Measurements from ENCODE around the gene TMEM14A. TPM values are rescaled to one million over a fixed set of nuclear protein-coding genes. Genes with fewer than 3 reads are reported as not detected.
"Not testable (repeated sequence)": the region's sequence is repeated elsewhere in the genome, so short reads cannot be mapped to it uniquely, and the experiment has no call there.

TMEM14A gene
- total RNA-seq, 1 experiment from 2014 or later: 10.9 TPM

DNA sequence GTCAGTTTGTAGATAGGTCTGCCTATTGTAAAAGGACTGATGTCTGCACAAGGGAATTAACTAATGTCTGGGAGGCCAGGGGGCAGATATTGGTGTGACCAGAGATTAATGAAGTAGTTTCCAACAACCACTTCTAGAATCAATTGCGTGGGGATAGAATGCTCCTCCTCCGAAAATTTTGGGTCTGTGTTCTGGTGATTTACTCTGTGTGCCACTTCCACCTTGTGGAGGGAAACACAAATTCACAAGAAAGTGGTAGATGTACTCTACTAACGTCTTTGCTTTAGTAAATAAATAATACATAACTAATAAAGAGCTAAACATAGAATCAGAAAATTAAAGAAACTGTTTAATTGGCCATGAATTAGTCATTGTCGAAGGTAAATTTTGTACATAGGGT is 25.5 kb downstream of the TMEM14A start:
- no peak overlapping the region for H3K4me3 ChIP-seq (ENCODE audit: insufficient read depth, low read depth, low read length)
- no peaks in the 10 kb centered on the region for H3K27me3 ChIP-seq (ENCODE audit: control insufficient read depth, insufficient read depth, low read length)
- H3K36me3 ChIP-seq (replicated peaks; ENCODE audit: control insufficient read depth, insufficient read depth, low read length): no peaks in the 10 kb centered on the region
- DNase-seq: no peak

DNA sequence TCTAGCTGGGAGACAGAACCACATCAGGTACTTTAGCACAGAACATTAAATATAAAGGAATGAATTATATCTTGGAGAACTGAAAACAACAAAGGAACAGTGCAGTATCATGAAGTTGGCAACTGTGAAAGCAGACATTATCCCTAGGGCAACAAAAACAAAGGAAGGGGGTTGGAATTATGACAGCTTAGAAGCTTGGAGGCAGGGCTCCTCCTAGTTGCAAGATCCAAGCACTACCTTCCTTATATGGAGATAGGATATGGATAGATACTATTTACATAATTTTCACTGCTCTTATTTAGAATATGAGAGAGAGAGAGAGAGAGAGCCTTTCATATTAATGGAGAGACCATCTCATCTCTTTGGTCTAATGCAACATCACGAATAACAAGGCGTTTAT is 27.0 kb downstream of the TMEM14A start:
- no peaks in the 10 kb centered on the region for H3K36me3 ChIP-seq (replicated peaks; ENCODE audit: control insufficient read depth, insufficient read depth, low read length)
- H3K27me3 ChIP-seq (ENCODE audit: control insufficient read depth, insufficient read depth, low read length): no peaks in the 10 kb centered on the region
- no peak overlapping the region for H3K4me3 ChIP-seq (ENCODE audit: insufficient read depth, low read depth, low read length)
- DNase-seq: no peak

DNA sequence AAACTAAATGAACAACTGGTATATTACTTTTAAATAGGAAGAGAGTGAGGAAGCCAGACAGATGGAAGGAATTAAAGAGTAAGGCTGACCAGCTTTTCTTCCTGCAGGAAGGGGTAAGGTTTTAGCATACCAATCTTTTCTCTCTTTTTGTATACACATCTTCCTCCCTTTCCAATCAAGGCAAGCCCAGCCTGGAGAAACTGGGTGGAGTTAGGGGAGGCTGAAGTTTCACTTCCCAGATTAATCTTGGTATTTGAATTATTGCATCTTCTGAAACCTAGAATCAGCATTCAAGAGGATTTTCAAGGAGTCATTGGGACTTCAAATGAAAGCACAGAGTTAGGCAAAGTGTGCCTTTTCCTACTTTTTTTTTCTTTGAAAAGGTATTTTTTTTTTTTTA is 33.1 kb downstream of the TMEM14A start:
- no peak overlapping the region for H3K4me3 ChIP-seq (ENCODE audit: insufficient read depth, low read depth, low read length)
- DNase-seq: no peak
- no peaks in the 10 kb centered on the region for H3K36me3 ChIP-seq (replicated peaks; ENCODE audit: control insufficient read depth, insufficient read depth, low read length)
- H3K27me3 ChIP-seq (ENCODE audit: control insufficient read depth, insufficient read depth, low read length): no peaks in the 10 kb centered on the region

DNA sequence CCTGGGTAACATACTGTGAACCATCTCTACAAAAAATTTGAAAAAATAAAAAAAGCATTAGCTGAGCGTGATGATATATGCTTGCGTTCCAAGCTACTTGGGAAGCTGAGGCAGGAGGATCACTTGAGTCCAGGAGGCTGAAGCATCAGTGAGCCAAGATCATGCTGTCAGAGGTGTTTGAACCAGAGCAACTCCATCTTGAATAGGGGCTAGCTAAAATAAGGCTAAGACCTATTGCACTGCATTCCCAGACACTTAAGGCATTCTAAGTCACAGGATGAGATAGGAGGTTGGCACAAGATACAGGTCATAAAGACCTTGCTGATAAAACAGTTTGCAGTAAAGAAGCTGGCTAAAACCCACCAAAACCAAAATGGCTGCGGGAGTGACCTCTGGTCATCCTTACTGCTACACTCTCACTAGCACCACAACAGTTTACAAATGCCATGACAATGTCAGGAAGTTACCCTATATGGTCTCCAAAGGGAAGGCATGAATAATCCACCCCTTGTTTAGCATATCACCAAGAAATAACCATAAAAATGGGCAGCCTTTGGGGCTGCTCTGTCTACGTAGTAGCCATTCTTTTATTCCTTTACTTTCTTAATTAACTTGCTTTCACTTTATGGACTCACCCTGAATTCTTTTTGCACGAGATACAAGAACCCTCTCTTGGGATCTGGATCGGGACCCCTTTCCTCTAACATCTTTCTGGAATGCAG is 34.0 kb downstream of the TMEM14A start:
- not testable (repeated sequence) for H3K36me3 ChIP-seq (replicated peaks; ENCODE audit: control insufficient read depth, insufficient read depth, low read length); H3K27me3 ChIP-seq (ENCODE audit: control insufficient read depth, insufficient read depth, low read length); DNase-seq; H3K4me3 ChIP-seq (ENCODE audit: insufficient read depth, low read depth, low read length)

DNA sequence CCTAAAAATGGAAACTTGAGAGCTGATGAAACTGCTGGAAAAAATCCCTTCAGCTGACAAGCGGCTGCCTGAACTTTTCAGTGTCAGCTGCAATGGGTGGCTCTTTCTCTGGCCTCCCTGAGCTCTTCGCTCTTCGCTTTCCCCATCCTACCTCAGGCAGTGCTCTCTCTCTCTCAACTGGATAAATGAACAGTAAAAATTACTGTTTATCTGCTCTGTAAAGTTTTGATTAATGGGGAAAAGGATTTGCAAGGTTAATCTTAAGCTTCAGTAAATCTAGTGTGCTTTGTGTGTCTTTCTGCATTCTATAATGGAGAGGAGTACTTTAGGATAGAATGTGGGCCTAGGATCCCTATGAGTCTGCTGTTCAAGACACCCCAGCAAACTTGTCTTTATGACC is 35.1 kb downstream of the TMEM14A start:
- no peak for DNase-seq
- Histone ChIP-seq H3K4me3 (ENCODE audit: insufficient read depth, low read depth, low read length) (no peak overlapping the region), H3K36me3 (replicated peaks; ENCODE audit: control insufficient read depth, insufficient read depth, low read length) (no peaks in the 10 kb centered on the region), H3K27me3 (ENCODE audit: control insufficient read depth, insufficient read depth, low read length) (no peaks in the 10 kb centered on the region)

DNA sequence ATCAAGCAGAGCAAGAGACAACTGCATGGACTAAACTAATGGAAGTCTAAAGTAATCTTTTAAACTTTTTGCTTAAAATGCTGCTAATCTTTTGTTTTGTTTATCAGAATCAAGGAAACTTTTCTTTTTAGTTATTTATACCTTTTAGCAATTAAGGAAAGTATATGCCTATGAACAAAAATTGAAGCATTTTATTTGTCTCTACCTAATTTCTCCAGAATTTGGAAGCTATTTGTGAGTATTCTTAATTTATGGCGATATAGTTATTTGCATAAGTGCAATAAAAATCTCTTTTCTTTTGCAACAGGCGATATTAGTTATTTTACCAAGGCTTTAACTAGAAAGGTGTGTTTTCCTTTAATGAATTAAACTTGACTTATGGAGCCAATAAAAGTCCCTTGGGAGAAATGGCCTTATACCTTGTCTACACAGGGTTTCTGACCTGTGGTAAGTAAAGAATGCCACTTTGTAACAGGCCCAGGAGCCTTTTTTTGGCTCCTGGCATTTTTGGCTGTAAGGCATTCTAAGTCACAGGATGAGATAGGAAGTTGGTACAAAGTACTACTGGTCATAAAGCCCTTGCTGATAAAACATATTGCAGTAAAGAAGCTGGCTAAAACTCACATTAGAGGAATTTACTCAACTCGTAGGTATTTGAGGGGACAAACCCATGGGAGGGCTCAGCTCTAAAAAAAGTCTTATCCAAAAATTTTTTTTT is 37.2 kb downstream of the TMEM14A start:
- H3K36me3 ChIP-seq (replicated peaks; ENCODE audit: control insufficient read depth, insufficient read depth, low read length): no peaks in the 10 kb centered on the region
- no peak for DNase-seq
- no peaks in the 10 kb centered on the region for H3K27me3 ChIP-seq (ENCODE audit: control insufficient read depth, insufficient read depth, low read length)
- no peak overlapping the region for H3K4me3 ChIP-seq (ENCODE audit: insufficient read depth, low read depth, low read length)

DNA sequence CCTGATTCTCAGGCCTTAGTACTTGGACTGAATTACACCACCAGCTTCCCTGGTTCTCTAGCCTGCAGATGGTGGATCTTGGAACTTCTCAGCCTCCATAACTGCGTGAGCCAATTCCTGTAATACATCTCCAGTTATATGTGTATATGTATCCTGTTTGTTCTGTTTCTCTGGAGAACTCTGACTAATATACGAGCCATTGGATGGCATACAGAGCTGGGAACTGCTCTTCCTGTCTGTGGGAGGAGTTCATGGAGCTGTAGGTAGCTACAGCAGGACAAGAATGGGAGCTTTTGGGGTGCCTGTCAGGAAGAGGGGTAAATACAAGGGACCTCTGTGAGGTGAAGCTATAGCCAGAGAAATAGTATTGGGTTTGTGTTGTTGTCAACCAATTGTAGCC is 41.2 kb downstream of the TMEM14A start:
- no peak for DNase-seq
- Histone ChIP-seq H3K27me3 (ENCODE audit: control insufficient read depth, insufficient read depth, low read length) (no peaks in the 10 kb centered on the region), H3K36me3 (replicated peaks; ENCODE audit: control insufficient read depth, insufficient read depth, low read length) (no peaks in the 10 kb centered on the region), H3K4me3 (ENCODE audit: insufficient read depth, low read depth, low read length) (no peak overlapping the region)

DNA sequence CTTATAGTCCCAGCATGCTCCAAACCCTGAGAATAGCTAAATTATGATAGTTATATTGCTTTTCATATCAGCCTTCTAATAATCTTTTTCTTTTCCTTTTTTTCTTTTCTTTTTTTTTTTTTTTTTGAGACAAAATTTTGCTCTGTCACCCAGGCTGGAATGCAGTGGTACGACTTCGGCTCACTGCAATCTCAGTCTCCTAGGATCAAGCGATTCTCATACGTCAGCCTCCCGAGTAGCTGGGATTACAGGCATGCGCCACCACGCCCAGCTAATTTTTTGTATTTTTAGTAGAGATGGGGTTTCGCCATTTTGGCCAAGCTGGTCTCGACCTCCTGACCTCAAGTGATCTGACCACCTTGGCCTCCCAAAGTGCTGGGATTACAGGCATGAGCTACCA is 43.8 kb downstream of the TMEM14A start:
- H3K4me3 ChIP-seq (ENCODE audit: insufficient read depth, low read depth, low read length); H3K27me3 ChIP-seq (ENCODE audit: control insufficient read depth, insufficient read depth, low read length); H3K36me3 ChIP-seq (replicated peaks; ENCODE audit: control insufficient read depth, insufficient read depth, low read length); DNase-seq: not testable (repeated sequence)

DNA sequence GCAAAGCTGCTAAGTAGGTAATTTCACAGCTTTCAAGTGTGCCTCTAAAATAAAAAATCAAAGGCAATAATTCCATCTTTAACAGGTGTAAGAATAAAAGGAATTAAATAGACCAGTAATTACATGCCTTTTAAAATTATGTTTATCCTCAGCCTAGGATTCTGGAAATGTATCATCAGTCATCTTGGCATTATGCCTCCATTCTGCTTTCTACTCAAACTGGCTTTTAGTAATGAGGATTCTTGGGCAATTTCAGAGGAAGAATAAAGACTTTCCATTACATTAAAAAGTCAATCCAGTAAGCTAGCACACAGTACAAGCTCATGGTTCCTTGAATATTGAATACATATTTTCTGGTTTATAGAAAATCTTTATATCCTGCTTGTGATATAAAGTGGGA is 47.6 kb downstream of the TMEM14A start:
- no peaks in the 10 kb centered on the region for H3K36me3 ChIP-seq (replicated peaks; ENCODE audit: control insufficient read depth, insufficient read depth, low read length)
- no peak overlapping the region for H3K4me3 ChIP-seq (ENCODE audit: insufficient read depth, low read depth, low read length)
- DNase-seq: no peak
- H3K27me3 ChIP-seq (ENCODE audit: control insufficient read depth, insufficient read depth, low read length): no peaks in the 10 kb centered on the region

DNA sequence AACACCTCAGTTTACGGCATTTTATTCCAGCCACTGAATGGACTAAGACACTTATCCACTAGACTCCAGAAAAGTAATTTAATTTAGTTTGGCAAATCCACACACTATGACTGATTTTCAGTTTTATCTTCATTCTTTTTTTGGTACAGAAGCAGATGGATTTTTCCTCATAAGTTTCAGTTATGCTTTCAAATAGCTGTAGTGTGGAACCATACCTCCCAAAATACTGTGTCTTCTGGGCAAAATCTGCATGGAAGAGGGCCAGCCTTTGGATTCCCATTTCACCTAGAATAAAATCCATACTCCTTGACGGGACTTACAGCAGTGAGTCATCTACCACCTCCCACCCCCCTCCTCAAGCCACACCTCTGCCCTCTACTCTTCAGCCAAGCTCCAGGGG is 49.4 kb downstream of the TMEM14A start:
- peak; percentile 11 for DNase-seq
- H3K36me3 ChIP-seq (replicated peaks; ENCODE audit: control insufficient read depth, insufficient read depth, low read length): no peaks in the 10 kb centered on the region
- no peak overlapping the region for H3K4me3 ChIP-seq (ENCODE audit: insufficient read depth, low read depth, low read length)
- no peaks in the 10 kb centered on the region for H3K27me3 ChIP-seq (ENCODE audit: control insufficient read depth, insufficient read depth, low read length)

DNA sequence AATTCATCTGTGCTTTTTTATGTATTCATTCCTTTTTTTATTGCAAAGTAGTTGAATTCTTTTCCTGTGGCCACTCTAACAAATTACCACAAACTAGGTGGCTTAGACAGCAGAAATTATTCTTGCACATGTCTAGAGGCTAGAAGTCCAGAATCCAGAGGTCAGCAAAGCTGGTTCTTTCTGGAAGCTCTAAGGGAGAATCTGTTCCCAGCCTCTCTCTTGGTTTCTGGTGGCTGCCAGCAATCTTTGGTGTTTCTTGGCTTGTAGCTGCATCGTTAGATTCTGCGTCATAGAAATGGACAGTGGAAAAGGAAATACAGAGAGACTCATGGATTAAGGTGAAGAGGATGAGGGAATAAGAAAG is 53.1 kb downstream of the TMEM14A start:
- DNase-seq: no peak
- Histone ChIP-seq H3K36me3 (replicated peaks; ENCODE audit: control insufficient read depth, insufficient read depth, low read length) (no peaks in the 10 kb centered on the region), H3K27me3 (ENCODE audit: control insufficient read depth, insufficient read depth, low read length) (no peaks in the 10 kb centered on the region), H3K4me3 (ENCODE audit: insufficient read depth, low read depth, low read length) (no peak overlapping the region)

DNA sequence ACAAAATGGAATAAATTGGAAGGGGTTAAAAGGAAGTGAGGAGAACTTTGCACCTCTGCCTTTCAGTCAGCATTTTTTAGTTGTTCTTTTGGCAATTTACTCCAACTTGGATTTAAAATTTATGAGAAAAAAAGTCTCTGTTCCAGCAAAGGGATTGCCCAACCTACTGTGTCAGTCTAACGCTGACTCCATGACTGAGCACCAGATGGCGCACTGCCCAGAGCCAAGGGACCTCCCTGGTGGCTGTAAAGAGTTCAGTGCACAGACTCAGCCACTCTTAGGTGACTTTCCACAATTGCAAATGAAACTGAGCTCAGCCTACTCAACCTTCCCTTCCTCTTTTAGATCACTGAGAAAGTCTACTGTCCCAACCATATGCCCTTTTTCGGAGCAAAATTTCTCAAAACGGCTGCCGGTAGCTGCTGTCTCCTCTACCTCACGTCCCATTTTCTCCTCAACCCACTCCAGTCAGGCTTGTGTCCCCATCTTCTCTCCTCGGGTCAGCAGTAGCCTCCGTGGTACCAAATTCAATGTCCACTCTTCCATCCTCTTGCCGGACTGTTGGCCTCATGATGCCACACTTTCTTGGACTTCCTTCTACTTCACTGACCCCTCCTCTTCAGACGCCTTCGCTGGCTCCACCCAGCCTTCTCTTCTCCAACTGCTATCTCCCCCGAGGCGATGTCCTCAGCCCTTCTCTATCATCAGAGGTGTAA is 53.7 kb downstream of the TMEM14A start:
- no peaks in the 10 kb centered on the region for H3K36me3 ChIP-seq (replicated peaks; ENCODE audit: control insufficient read depth, insufficient read depth, low read length)

DNA sequence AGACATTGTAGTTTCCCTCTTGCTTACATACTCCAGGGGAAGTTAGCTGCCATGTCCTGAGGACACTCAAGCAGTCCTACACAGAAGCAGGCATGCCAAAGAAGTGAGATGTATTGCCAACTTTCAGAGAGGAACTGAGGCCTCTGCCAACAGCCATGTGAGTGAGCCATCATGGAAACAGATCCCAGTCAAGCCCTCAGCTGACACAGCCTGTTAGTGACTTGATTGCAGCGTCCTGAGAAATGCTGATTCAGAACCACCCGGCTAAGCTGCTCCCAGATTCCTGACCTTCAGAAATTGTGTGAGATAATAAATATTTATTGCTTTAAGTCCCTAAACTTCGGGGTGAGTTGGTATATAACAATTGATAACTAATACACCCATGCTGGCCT is 54.2 kb downstream of the TMEM14A start:
- no peaks in the 10 kb centered on the region for H3K36me3 ChIP-seq (replicated peaks; ENCODE audit: control insufficient read depth, insufficient read depth, low read length)
- H3K27me3 ChIP-seq (ENCODE audit: control insufficient read depth, insufficient read depth, low read length): no peaks in the 10 kb centered on the region
- H3K4me3 ChIP-seq (ENCODE audit: insufficient read depth, low read depth, low read length): no peak overlapping the region
- DNase-seq: no peak

More for the DNA sequence above, 53.7 kb downstream of the TMEM14A start:
- Histone ChIP-seq H3K27me3 (ENCODE audit: control insufficient read depth, insufficient read depth, low read length) (no peaks in the 10 kb centered on the region), H3K4me3 (ENCODE audit: insufficient read depth, low read depth, low read length) (no peak overlapping the region)
- peak; percentile 71 for DNase-seq

DNA sequence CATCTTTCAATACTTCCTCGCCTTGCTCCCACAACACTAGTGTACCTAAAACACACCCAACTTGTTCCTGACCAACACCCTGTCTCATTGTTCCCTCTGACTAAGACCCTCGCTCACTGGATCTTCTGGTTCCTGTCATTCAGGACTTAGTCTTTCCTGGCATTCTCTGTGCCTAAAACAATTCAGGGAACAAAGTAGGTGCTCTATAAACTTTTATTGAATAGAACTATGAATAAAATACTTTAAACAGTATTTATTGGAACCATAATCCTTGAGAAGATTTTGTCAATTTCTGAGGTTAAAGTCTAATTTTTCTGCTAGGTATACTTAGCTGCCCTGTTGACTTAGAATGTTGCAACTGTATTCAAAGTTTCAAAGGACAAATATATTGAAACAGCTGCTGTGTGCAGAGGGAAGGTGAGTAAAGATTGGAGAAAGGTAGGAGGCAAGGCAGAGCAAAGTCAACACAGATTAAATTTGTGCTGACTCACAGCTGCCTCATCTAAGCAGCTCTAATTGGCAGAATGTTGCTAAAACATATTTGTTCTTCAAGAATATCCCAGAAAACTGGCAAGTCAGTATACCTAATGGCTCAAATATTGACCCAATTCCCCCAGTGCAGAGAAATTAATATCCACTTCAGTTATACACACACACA is 54.8 kb downstream of the TMEM14A start:
- H3K4me3 ChIP-seq (ENCODE audit: insufficient read depth, low read depth, low read length): no peak overlapping the region
- no peaks in the 10 kb centered on the region for H3K36me3 ChIP-seq (replicated peaks; ENCODE audit: control insufficient read depth, insufficient read depth, low read length)
- no peak for DNase-seq
- no peaks in the 10 kb centered on the region for H3K27me3 ChIP-seq (ENCODE audit: control insufficient read depth, insufficient read depth, low read length)

DNA sequence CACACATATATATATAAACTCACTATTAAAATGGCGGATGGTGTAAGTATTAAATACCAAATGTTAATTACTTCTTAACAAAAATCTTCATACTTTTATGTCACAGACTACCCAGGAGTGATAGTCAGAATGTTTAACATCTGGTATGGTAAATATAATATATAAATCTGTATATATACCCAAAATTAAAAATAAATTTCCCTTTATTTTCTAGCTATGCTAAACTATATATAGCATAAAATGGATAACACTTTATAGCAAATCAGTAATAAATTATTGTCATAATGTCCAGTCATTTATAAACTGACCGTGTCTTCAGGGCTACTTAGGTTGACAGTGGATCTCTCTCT is 55.3 kb downstream of the TMEM14A start:
- no peak for DNase-seq
- Histone ChIP-seq H3K4me3 (ENCODE audit: insufficient read depth, low read depth, low read length) (no peak overlapping the region), H3K27me3 (ENCODE audit: control insufficient read depth, insufficient read depth, low read length) (no peaks in the 10 kb centered on the region), H3K36me3 (replicated peaks; ENCODE audit: control insufficient read depth, insufficient read depth, low read length) (no peaks in the 10 kb centered on the region)
